Transverse colon (tissue), 4 donors: Measurements from ENCODE around the gene CDK4.

ENCODE experiments used
- CTCF ChIP-seq, 5 experiments: fragments of 200-600 bp in 3 of 5; fragments of 450-650 bp in 2 of 5; sonication (generic) in 3 of 5; IDR thresholded peaks; 1 replicate in 2 of 5; 2 replicates in 3 of 5; pipeline ENCODE4 v1.5.1; 2016 to 2017; ENCODE audit warnings: antibody characterized with exemption in 5 of 5, inconsistent platforms in 3 of 5, mild to moderate bottlenecking in 2 of 5, moderate library complexity in 1 of 5
- POLR2A ChIP-seq: fragments of 450-650 bp; IDR thresholded peaks from one replicate; pipeline ENCODE4 v1.6.1; 2016; ENCODE audit warnings: antibody characterized with exemption, mild to moderate bottlenecking, moderate library complexity
- POLR2AphosphoS5 ChIP-seq, 3 donors: sonication (generic); formaldehyde crosslinking; IDR thresholded peaks; one replicate each; pipeline ENCODE4 v1.6.1; 2016; ENCODE audit warnings: antibody characterized with exemption in 3 of 3

GRCh38 chr12:57781801-57782200, 29.7 kb upstream of the CDK4 start:
- TF ChIP-seq POLR2AphosphoS5 (IDR thresholded peaks at IDR 0.05) (no peak), CTCF (IDR thresholded peaks at IDR 0.05) (no peak), POLR2A (no peak)
